ENCODE data around the gene ZFR2.
"Not testable (repeated sequence)": the region's sequence is repeated elsewhere in the genome, so short reads cannot be mapped to it uniquely, and the experiment has no call there.

Gene ZFR2

GRCh38 chr19:3893509-3894179, 24.8 kb upstream of the ZFR2 start:
- TF ChIP-seq CTCF (IDR thresholded peaks at IDR 0.05; ENCODE audit: low read depth, low read length, missing control alignments): no peak
- no peak overlapping the region for H3K4me3 ChIP-seq (ENCODE audit: low read depth, low read length)
- DNase-seq (ENCODE audit: low read depth): no peak

GRCh38 chr19:3890591-3890990, 21.8 kb upstream of the ZFR2 start:
- DNase-seq (ENCODE audit: low read depth): no peak
- no peak for TF ChIP-seq CTCF (IDR thresholded peaks at IDR 0.05; ENCODE audit: low read depth, low read length, missing control alignments)
- no peak overlapping the region for H3K4me3 ChIP-seq (ENCODE audit: low read depth, low read length)

GRCh38 chr19:3882041-3882384, 13.2 kb upstream of the ZFR2 start:
- H3K4me3 ChIP-seq (ENCODE audit: low read depth, low read length): no peak overlapping the region
- no peak for TF ChIP-seq CTCF (IDR thresholded peaks at IDR 0.05; ENCODE audit: low read depth, low read length, missing control alignments)
- no peak for DNase-seq (ENCODE audit: low read depth)

- no peak for TF ChIP-seq CTCF (IDR thresholded peaks at IDR 0.05; ENCODE audit: low read depth, low read length, missing control alignments)
- DNase-seq (ENCODE audit: low read depth): no peak
- no peak overlapping the region for H3K4me3 ChIP-seq (ENCODE audit: low read depth, low read length)
Observed at GRCh38 chr19:3881272-3882040, 12.6 kb upstream of the ZFR2 start.

GRCh38 chr19:3880471-3881271, 11.8 kb upstream of the ZFR2 start, which contains the start of gene ATCAY:
ATCAY (plus strand) TSS chr19:3880685; CDS start chr19:3885768, 5,083 bp downstream.
- H3K4me3 ChIP-seq (ENCODE audit: low read depth, low read length): no peak within 1 kb of the TSS
- TF ChIP-seq CTCF (IDR thresholded peaks at IDR 0.05; ENCODE audit: low read depth, low read length, missing control alignments): no peak
- DNase-seq (ENCODE audit: low read depth): no peak

GRCh38 chr19:3879656-3880055, 10.8 kb upstream of the ZFR2 start:
- peak; percentile 28 for TF ChIP-seq CTCF (IDR thresholded peaks at IDR 0.05; ENCODE audit: low read depth, low read length, missing control alignments)
- DNase-seq (ENCODE audit: low read depth): no peak
- H3K4me3 ChIP-seq (ENCODE audit: low read depth, low read length): no peak overlapping the region

GRCh38 chr19:3874695-3875094, 5.9 kb upstream of the ZFR2 start:
- not testable (repeated sequence) for H3K4me3 ChIP-seq (ENCODE audit: low read depth, low read length); DNase-seq (ENCODE audit: low read depth)

All from GM12864 (cell line).